ENCODE data around the gene NRP1. TPM values are rescaled to one million over a fixed set of nuclear protein-coding genes. Genes with fewer than 3 reads are reported as not detected.

Gene NRP1
- total RNA-seq, 1 experiment from 2014 or later = 555 TPM

- peaks cover 47% of the 10 kb centered on the region for H3K4me1 ChIP-seq (ENCODE audit: insufficient read depth, low read length)
- H3K4me3 ChIP-seq (ENCODE audit: low read length) = no peak overlapping the region
- no peaks in the 10 kb centered on the region for H3K9me2 ChIP-seq (replicated peaks; ENCODE audit: low read length)
- no peaks in the 10 kb centered on the region for H4K20me1 ChIP-seq (ENCODE audit: low read length)
- BruUV-seq (replicated peaks) = no TSS peak
- intact Hi-C loops (cut with micrococcal nuclease) = no loop called here
- ATAC-seq (no peak), DNase-seq (no peak)
- H3K4me2 ChIP-seq (ENCODE audit: low read length) = no peak overlapping the region
- peaks cover 66% of the 10 kb centered on the region for H3K36me3 ChIP-seq (ENCODE audit: low read depth, low read length)
- no peak overlapping the region for H2AFZ ChIP-seq (ENCODE audit: low read length)
- H3K27me3 ChIP-seq (ENCODE audit: low read length) = no peaks in the 10 kb centered on the region
- TF ChIP-seq EZH2phosphoT487 (IDR thresholded peaks at IDR 0.05; ENCODE audit: borderline replicate concordance, low read length) (no peak), EZH2 (IDR thresholded peaks at IDR 0.05; ENCODE audit: low read length, unreplicated experiment) (no peak), CTCF (conservative IDR thresholded peaks at IDR 0.05; ENCODE audit: low read depth, low read length) (no peak)
- ChIA-PET CTCF (interaction anchor here (0.6 kb wide), 1 partner anchor 1800 kb away, joined by 4 read pairs; no protein-coding TSS in a partner anchor), POLR2A (ENCODE audit: unreplicated experiment) (interaction anchor here (0.5 to 0.6 kb wide), 3 partner anchors 12 to 41 kb away, joined by 6 to 14 read pairs (median 9); no protein-coding TSS in a partner anchor)
- no peak overlapping the region for H3K9ac ChIP-seq (ENCODE audit: low read length)
- H3K27ac ChIP-seq (ENCODE audit: low read length) = no peak overlapping the region
- peaks cover 18% of the 10 kb centered on the region for H3F3A ChIP-seq (ENCODE audit: low read length, unreplicated experiment)
- no peaks in the 10 kb centered on the region for H3K9me3 ChIP-seq (ENCODE audit: low read length)
- peaks cover 60% of the 10 kb centered on the region for H3K79me2 ChIP-seq (ENCODE audit: low read length)
Measured at GRCh38 chr10:33233635-33234034, 100.8 kb downstream of the NRP1 start.

GRCh38 chr10:33233221-33233620 is 101.2 kb downstream of the NRP1 start:
- CTCF ChIA-PET = no interaction called here
- H3F3A ChIP-seq (ENCODE audit: low read length, unreplicated experiment) = peaks cover 15% of the 10 kb centered on the region
- H3K36me3 ChIP-seq (ENCODE audit: low read depth, low read length) = peaks cover 69% of the 10 kb centered on the region
- H4K20me1 ChIP-seq (ENCODE audit: low read length) = no peaks in the 10 kb centered on the region
- no peak overlapping the region for H3K4me3 ChIP-seq (ENCODE audit: low read length)
- no peak overlapping the region for H3K27ac ChIP-seq (ENCODE audit: low read length)
- peaks cover 63% of the 10 kb centered on the region for H3K79me2 ChIP-seq (ENCODE audit: low read length)
- DNase-seq (no peak), ATAC-seq (no peak)
- intact Hi-C loops (cut with micrococcal nuclease) = no loop called here
- H3K4me2 ChIP-seq (ENCODE audit: low read length) = no peak overlapping the region
- POLR2A ChIA-PET (ENCODE audit: unreplicated experiment) = interaction anchor here (0.5 to 0.6 kb wide), 3 partner anchors 12 to 41 kb away, joined by 6 to 14 read pairs (median 9); no protein-coding TSS in a partner anchor
- H3K9me3 ChIP-seq (ENCODE audit: low read length) = no peaks in the 10 kb centered on the region
- TF ChIP-seq CTCF (conservative IDR thresholded peaks at IDR 0.05; ENCODE audit: low read depth, low read length) = no peak
- TF ChIP-seq EZH2 (IDR thresholded peaks at IDR 0.05; ENCODE audit: low read length, unreplicated experiment) = no peak
- no TSS peak for BruUV-seq (replicated peaks)
- no peaks in the 10 kb centered on the region for H3K27me3 ChIP-seq (ENCODE audit: low read length)
- no peak overlapping the region for H2AFZ ChIP-seq (ENCODE audit: low read length)
- no peak overlapping the region for H3K9ac ChIP-seq (ENCODE audit: low read length)
- no peaks in the 10 kb centered on the region for H3K9me2 ChIP-seq (replicated peaks; ENCODE audit: low read length)
- peaks cover 42% of the 10 kb centered on the region for H3K4me1 ChIP-seq (ENCODE audit: insufficient read depth, low read length)

- Histone ChIP-seq H3K9me2 (replicated peaks; ENCODE audit: low read length) (no peaks in the 10 kb centered on the region), H3K27me3 (ENCODE audit: low read length) (no peaks in the 10 kb centered on the region), H3K4me2 (ENCODE audit: low read length) (no peak overlapping the region), H3K27ac (ENCODE audit: low read length) (no peak overlapping the region), H2AFZ (ENCODE audit: low read length) (no peak overlapping the region), H3K4me3 (ENCODE audit: low read length) (no peak overlapping the region), H3K36me3 (ENCODE audit: low read depth, low read length) (peaks cover 74% of the 10 kb centered on the region), H3K4me1 (ENCODE audit: insufficient read depth, low read length) (peaks cover 33% of the 10 kb centered on the region), H3K79me2 (ENCODE audit: low read length) (peaks cover 66% of the 10 kb centered on the region), H4K20me1 (ENCODE audit: low read length) (no peaks in the 10 kb centered on the region), H3K9me3 (ENCODE audit: low read length) (no peaks in the 10 kb centered on the region), H3F3A (ENCODE audit: low read length, unreplicated experiment) (peaks cover 3% of the 10 kb centered on the region), H3K9ac (ENCODE audit: low read length) (no peak overlapping the region)
- CTCF ChIA-PET = no interaction called here
- intact Hi-C loops (cut with micrococcal nuclease) = no loop called here
- BruUV-seq (replicated peaks) = no TSS peak
- no peak for ATAC-seq
- DNase-seq = no peak
- POLR2A ChIA-PET (ENCODE audit: unreplicated experiment) = interaction anchor here (0.6 kb wide), 1 partner anchor 151 kb away, joined by 3 read pairs; no protein-coding TSS in a partner anchor
- TF ChIP-seq EZH2 (IDR thresholded peaks at IDR 0.05; ENCODE audit: low read length, unreplicated experiment) = no peak
- TF ChIP-seq EZH2phosphoT487 (IDR thresholded peaks at IDR 0.05; ENCODE audit: borderline replicate concordance, low read length) = no peak
- no peak for TF ChIP-seq CTCF (conservative IDR thresholded peaks at IDR 0.05; ENCODE audit: low read depth, low read length)
Measured at GRCh38 chr10:33231621-33232350, 102.7 kb downstream of the NRP1 start.

Data from PC-3 (cell line).